ENCODE data around the gene ABLIM1.

DNA sequence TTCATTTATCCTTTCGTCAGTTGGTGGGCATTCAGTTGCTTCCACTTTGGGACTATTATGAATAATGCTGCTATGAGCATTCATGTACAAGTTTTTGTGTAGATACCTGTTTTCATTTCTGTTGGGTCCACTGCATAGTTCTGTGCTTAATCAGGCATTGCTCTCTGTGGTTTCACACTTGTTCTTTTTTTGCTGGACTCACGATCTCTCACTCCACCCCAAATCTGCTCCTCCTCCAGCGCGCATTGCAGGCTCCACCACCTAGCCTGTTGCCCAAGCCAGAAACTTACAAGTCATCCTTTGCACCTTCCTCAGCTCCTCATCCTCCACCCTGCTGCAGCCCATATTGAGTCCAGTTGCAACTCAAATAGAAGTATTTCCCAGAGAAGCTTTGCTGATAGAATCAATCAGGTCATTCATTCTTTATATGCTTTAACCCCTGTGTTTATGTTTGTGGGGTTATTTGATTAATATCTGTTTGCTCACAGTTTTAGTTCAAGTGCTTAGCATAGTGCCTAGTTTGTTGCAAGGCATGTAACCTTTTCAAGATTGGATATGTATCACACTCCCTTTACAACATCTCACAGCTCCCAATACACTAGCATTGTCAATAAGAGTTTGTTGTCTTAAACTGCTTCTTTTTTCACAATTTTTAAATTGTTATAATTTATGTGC is 237.1 kb downstream of the ABLIM1 start:
- TF ChIP-seq, protein P1, sequence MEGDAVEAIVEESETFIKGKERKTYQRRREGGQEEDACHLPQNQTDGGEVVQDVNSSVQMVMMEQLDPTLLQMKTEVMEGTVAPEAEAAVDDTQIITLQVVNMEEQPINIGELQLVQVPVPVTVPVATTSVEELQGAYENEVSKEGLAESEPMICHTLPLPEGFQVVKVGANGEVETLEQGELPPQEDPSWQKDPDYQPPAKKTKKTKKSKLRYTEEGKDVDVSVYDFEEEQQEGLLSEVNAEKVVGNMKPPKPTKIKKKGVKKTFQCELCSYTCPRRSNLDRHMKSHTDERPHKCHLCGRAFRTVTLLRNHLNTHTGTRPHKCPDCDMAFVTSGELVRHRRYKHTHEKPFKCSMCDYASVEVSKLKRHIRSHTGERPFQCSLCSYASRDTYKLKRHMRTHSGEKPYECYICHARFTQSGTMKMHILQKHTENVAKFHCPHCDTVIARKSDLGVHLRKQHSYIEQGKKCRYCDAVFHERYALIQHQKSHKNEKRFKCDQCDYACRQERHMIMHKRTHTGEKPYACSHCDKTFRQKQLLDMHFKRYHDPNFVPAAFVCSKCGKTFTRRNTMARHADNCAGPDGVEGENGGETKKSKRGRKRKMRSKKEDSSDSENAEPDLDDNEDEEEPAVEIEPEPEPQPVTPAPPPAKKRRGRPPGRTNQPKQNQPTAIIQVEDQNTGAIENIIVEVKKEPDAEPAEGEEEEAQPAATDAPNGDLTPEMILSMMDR (IDR thresholded peaks at IDR 0.05; ENCODE audit: insufficient read depth, low read depth, low read length) = no peak
- no peak for TF ChIP-seq EZH2 (IDR thresholded peaks at IDR 0.05; ENCODE audit: insufficient read depth, low read length)
